K562 (cell line): Measurements from ENCODE around the gene RPL11. TPM values are rescaled to one million over a fixed set of nuclear protein-coding genes. Genes with fewer than 3 reads are reported as not detected.

Experiments
- ATF4 ChIP-seq: fragments of 450-650 bp; formaldehyde crosslinking; IDR thresholded peaks from 2 replicates; pipeline ENCODE4 v1.4.0; 2022; ENCODE audit warnings: mild to moderate bottlenecking, moderate library complexity
- CREB3 ChIP-seq: fragments of 450-650 bp; conservative IDR thresholded peaks from 2 replicates; pipeline ENCODE4 v1.6.1; 2016; ENCODE audit warnings: missing genetic modification characterization, low read depth, mild to moderate bottlenecking, missing compliant biosample characterization, moderate library complexity
- HEY1 ChIP-seq: fragments of 250-450 bp; sonication (Bioruptor Pico); IDR thresholded peaks from 2 replicates; pipeline ENCODE4 v1.5.0; 2020; ENCODE audit warnings: mild to moderate bottlenecking, moderate library complexity, borderline replicate concordance
- HMGN3 ChIP-seq: IDR thresholded peaks from 2 replicates; pipeline ENCODE4 v1.6.1; 2011; ENCODE audit warnings: borderline replicate concordance, low read depth, mild to moderate bottlenecking, mixed read lengths, low read length; ENCODE audit not compliant: insufficient read length; ENCODE audit errors: extremely low read depth
- HNRNPLL ChIP-seq: fragments of 200-400 bp; formaldehyde crosslinking; IDR thresholded peaks from 2 replicates; pipeline ENCODE4 v1.6.1; 2017; ENCODE audit warnings: low read length, low read depth, mild to moderate bottlenecking; ENCODE audit not compliant: poor library complexity, severe bottlenecking
- MXI1 ChIP-seq: IDR thresholded peaks from 2 replicates; pipeline ENCODE4 v1.6.1; 2011; ENCODE audit warnings: low read depth, mild to moderate bottlenecking, improper control_type of control experiment, low read length
- PHF8 ChIP-seq: fragments of 200-600 bp; sonication (generic); IDR thresholded peaks from 2 replicates; pipeline ENCODE4 v1.6.1; 2012; ENCODE audit warnings: mixed run types, mild to moderate bottlenecking, inconsistent platforms, low read length, moderate library complexity, borderline replicate concordance
- PREB ChIP-seq: sonication (generic); formaldehyde crosslinking; IDR thresholded peaks from 2 replicates; pipeline ENCODE4 v1.8.1; 2023; ENCODE audit warnings: mild to moderate bottlenecking, missing genetic modification reagents
- PRPF4 ChIP-seq: fragments of 200-400 bp; formaldehyde crosslinking; IDR thresholded peaks from one replicate; pipeline ENCODE4 v1.6.1; 2017; ENCODE audit warnings: low read length, low read depth, mild to moderate bottlenecking; ENCODE audit not compliant: insufficient read depth, poor library complexity, severe bottlenecking
- SIN3B ChIP-seq: fragments of 450-650 bp; IDR thresholded peaks from 2 replicates; pipeline ENCODE4 v1.6.1; 2017; ENCODE audit warnings: low read depth, mild to moderate bottlenecking, moderate library complexity
- STAT6 ChIP-seq: sonication (generic); formaldehyde crosslinking; IDR thresholded peaks from 2 replicates; pipeline ENCODE4 v1.8.1; 2023; ENCODE audit warnings: mild to moderate bottlenecking, missing genetic modification reagents
- SUPT5H ChIP-seq: fragments of 450-650 bp; IDR thresholded peaks from 2 replicates; pipeline ENCODE4 v1.6.1; 2016
- USF1 ChIP-seq: sonication (generic); formaldehyde crosslinking; IDR thresholded peaks from 2 replicates; pipeline ENCODE4 v1.9.0; 2022; ENCODE audit warnings: mild to moderate bottlenecking, missing genetic modification reagents
- ZC3H11A ChIP-seq: IDR thresholded peaks from 2 replicates; pipeline ENCODE4 v1.6.1; 2012; ENCODE audit warnings: low read depth, low read length, improper control_type of control experiment
- ZNF197 ChIP-seq: fragments of 200-800 bp; sonication (Bioruptor generic); IDR thresholded peaks from 2 replicates; pipeline ENCODE4 v1.6.1; 2016; ENCODE audit warnings: low read depth, missing genetic modification characterization, missing compliant biosample characterization
- ZNF280B ChIP-seq: fragments of 250-450 bp; sonication (Bioruptor Pico); IDR thresholded peaks from 2 replicates; pipeline ENCODE4 v1.5.1; 2021; ENCODE audit warnings: mild to moderate bottlenecking
- ZNF586 ChIP-seq: fragments of 450-650 bp; formaldehyde crosslinking; conservative IDR thresholded peaks from 2 replicates; pipeline ENCODE4 v1.4.0; 2020; ENCODE audit warnings: mild to moderate bottlenecking, moderate library complexity
- polyA plus RNA-seq, 8 experiments: library from polyadenylated mRNA; depleted of rRNA in 4 of 8; stranded (reverse) in 5 of 8; unstranded in 3 of 8; fragments of >200 nt; fragmentation: Nextera tagmentation in 2 of 8; fragmentation: Illumina TruSeq in 1 of 8; extraction: Ambion mirVana in 2 of 8; extraction: Trizol in 1 of 8; gene quantifications; 2 replicates each; pipeline versions ENCODE4 v1.2.1 to v1.2.3, GENCODE V29; 2011 to 2014; ENCODE audit warnings: inconsistent platforms in 1 of 8, missing spikeins in 1 of 8
- total RNA-seq, 7 experiments: library from RNA; depleted of rRNA in 6 of 7; stranded (reverse); fragments of >200 nt in 6 of 7; fragmentation: Illumina TruSeq in 2 of 7; extraction: Trizol in 2 of 7; gene quantifications; 2 replicates each; pipeline versions ENCODE4 v1.2.1 to v1.2.3, GENCODE V29; 2011 to 2021; ENCODE audit warnings: low replicate concordance in 1 of 7

The RPL11 gene
- total and polyA plus RNA-seq, 9 of the 15 experiments (the other 6 are each of a cell fraction or from before 2014, with no cell fraction given), result 1,781 to 4,526 (median 3,111) TPM

- no peak for TF ChIP-seq ZNF280B (CRISPR knock-in tag)
- peak; percentile 100 for TF ChIP-seq SUPT5H
- TF ChIP-seq HNRNPLL, result peak; percentile 33
- TF ChIP-seq PHF8, result peak; percentile 100
- TF ChIP-seq ATF4, result no peak
- peak; percentile 91 for TF ChIP-seq PRPF4
- TF ChIP-seq MXI1, result 0 out of 2 replicates have a peak, but pooled peaks have one; percentile 60
- peak; percentile 61; the same call in 1 of the 2 replicates for TF ChIP-seq ZNF197 (CRISPR knock-in tag)
- TF ChIP-seq ZC3H11A, result peak; percentile 13; the same call in 1 of the 2 replicates
- TF ChIP-seq STAT6 (CRISPR knock-in tag), result 0 out of 2 replicates have a peak, but pooled peaks have one; percentile 25
- peak; percentile 86; the same call in 1 of the 2 replicates for TF ChIP-seq SIN3B
- TF ChIP-seq HMGN3, result peak; percentile 47
- peak; percentile 39; the same call in 1 of the 2 replicates for TF ChIP-seq USF1 (CRISPR knock-in tag)
- peak; percentile 97 for TF ChIP-seq PREB (CRISPR knock-in tag)
- TF ChIP-seq CREB3, result no peak
- 0 out of 2 replicates have a peak, but pooled peaks have one; percentile 33 for TF ChIP-seq HEY1
- no peak for TF ChIP-seq ZNF586 (CRISPR knock-in tag)
Observed at GRCh38 chr1:23691499-23692307, at the start of gene RPL11 (continued).
